Superior temporal gyrus (tissue), 1 donor: ENCODE data around the gene GPATCH4.
"Not testable (repeated sequence)": the region's sequence is repeated elsewhere in the genome, so short reads cannot be mapped to it uniquely, and the experiment has no call there.

Experiments
- DNase-seq: peaks from one replicate; pipeline ENCODE4 v3.0.0-alpha.2; 2016; ENCODE audit errors: extremely low spot score

GPATCH4 gene

GRCh38 chr1:156627313-156627880, 26.1 kb upstream of the GPATCH4 start:
- DNase-seq, result peak; percentile 82

- no peak for DNase-seq
These were observed 24.8 kb upstream of the GPATCH4 start for GRCh38 chr1:156626079-156626438.

GRCh38 chr1:156625436-156626078, 24.3 kb upstream of the GPATCH4 start:
- peak; percentile 86 for DNase-seq

- no peak for DNase-seq
These were observed 23.6 kb upstream of the GPATCH4 start for GRCh38 chr1:156624814-156625435.

DNA sequence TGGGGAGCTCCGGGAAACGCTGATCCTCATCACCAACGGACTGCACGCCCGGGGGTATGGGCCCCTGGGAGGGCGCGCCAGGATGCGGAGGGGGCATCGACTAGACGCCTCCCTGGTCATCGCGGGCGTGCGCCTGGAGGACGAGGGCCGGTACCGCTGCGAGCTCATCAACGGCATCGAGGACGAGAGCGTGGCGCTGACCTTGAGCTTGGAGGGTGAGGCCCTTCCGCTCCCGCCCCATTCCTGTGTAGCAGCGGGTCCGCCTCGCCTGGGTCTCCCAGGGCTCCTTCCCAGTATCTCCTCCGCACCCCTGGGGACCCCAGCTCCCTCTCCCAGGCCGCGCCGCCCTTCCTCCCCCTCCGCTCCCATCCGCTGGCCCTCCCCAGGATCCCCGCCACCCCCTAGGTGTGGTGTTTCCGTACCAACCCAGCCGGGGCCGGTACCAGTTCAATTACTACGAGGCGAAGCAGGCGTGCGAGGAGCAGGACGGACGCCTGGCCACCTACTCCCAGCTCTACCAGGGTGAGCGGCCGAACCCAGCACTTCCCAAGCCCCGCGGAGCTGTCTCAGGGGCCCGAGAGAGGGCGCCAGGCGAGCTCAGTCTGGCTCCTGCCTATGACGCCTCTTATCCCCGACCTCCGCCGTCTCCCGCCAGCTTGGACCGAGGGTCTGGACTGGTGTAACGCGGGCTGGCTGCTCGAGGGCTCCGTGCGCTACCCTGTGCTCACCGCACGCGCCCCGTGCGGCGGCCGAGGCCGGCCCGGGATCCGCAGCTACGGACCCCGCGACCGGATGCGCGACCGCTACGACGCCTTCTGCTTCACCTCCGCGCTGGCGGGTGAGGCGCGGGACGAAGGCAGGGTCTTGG, 22.9 kb upstream of the GPATCH4 start:
- DNase-seq, result peak; percentile 57

DNA sequence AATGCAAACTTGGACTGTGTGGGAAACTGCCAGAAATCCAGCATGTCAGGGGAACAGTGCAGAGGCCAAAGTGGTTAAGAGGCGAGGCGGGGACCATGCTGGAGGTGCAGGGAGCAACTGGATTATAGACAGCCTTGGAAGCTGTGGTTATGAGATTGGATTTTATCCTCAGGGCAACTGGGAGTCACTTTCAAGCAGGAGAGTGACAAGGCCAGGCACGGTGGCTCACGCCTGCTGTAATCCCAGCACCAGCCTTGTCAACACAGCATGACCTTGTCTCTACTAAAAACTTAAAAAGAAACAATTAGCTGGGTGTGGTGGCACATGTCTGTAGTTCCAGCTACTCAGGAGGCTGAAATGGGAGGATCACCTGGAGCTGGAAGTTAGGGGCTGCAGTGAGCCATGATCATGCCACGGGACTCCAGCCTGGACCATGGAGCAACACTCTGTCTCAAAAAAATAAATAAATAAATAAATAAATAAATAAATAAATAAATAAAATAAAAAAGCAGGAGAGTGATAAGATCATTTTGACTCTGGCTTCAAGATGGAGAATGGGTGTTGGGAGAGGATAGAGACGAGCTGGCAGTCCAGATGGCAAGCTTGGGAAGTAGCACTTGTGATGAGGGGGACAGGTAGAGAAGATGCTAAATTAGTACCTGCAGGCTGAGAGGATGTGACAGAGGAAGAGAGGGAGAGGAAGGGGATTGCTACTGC, 21.5 kb upstream of the GPATCH4 start:
- DNase-seq, result no peak

GRCh38 chr1:156619582-156619955, 18.3 kb upstream of the GPATCH4 start:
- DNase-seq, result no peak

DNA sequence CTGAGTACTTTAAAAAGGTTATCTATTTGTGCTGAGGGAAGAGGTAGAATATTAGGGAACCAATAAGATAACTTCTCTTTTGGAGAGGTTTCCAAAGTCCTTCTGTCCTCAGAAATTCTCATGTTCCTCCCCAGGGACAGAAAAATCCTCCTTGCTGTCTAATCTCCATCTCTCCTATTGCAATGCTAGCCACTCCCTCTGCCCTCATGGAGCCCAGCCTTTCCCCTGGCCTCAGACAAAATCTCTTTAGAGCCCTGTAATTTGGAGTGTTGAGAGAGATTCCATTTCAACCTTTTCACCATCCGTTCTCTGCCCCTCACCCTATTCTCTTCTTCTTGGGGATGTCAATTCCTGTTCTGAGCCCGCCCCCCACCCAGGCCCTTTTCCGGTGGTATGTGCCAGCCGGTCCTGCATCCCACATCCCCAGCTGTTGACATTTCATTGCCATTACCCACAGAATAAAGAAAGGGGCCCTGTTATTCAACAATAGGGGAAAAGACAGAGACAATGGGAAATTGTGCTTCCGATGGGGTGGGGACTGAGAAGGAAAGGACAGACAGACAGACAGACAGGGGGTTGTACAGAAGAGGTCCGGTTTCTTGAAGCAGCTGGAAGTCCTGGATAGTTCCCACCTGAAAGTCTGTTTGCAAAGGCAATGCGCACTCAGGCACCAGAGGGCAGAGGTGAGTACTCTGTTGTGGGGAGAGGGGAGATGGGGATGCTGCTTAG, 17.7 kb upstream of the GPATCH4 start, which contains the start of gene HAPLN2:
TSS of gene HAPLN2 (plus strand) at position 563 of the 729 bp plus-strand sequence. CDS start 4,076 bp downstream, outside the sequence.
- peak; percentile 82 for DNase-seq

DNA sequence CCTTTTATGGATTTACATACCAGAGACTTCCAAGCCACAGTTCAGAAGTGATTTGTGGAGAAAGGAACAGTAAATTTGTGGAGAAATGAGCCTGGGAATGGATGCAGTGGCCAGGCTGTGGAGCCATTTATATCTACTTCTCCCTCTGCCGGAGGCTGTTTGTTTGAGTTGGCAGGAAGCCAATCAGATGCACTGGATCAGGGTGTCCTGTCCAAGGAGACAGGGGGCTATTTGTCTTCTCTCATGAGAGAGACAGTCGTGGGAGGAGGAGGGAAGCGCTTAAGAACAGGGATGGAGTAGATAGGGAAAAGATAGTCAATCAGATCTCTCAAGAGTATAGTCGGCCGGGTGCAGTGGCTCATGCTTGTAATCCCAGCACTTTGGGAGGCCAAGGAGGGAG, 15.2 kb upstream of the GPATCH4 start:
- peak; percentile 97 for DNase-seq

DNA sequence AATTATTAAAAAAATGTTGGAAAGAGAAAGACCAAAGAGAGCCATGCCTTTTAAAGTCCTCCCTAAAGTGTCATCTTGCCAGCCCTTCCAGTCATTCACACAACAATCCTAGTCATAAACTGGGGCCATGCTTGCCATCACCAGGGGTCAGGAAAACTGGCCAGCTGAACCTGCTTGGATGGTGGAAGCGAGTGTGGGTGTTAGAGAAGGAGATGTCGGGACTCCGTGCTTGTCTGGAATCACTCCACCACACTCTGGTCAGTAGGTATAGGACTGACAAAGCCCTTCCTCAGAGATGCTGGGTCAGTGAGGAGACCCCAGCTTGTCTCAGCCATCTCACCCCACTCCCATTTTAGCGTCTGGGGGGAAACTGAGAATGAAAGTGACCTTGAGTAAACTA, 14.7 kb upstream of the GPATCH4 start:
- no peak for DNase-seq

GRCh38 chr1:156612666-156613065, 11.4 kb upstream of the GPATCH4 start:
- DNase-seq, result no peak

DNA sequence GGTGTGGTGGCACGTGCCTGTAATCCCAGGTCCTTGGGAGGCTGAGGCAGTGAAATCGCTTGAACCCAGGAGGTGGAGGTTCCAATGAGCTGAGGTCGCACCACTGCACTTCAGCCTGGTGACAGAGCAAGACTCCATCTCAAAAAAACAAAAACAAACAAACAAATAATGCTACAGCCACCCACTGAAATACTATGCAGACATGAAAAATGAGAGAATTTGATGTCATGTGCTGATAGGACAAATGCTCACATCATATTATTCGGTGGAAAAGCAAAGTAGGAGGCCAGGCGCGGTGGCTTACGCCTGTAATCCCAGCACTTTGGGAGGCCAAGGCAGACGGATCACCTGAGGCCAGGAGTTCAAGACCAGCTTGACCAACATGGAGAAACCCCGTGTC, 8.8 kb upstream of the GPATCH4 start:
- not testable (repeated sequence) for DNase-seq

- peak; percentile 51 for DNase-seq
These were observed 7.7 kb upstream of the GPATCH4 start for GRCh38 chr1:156608981-156609380.

DNA sequence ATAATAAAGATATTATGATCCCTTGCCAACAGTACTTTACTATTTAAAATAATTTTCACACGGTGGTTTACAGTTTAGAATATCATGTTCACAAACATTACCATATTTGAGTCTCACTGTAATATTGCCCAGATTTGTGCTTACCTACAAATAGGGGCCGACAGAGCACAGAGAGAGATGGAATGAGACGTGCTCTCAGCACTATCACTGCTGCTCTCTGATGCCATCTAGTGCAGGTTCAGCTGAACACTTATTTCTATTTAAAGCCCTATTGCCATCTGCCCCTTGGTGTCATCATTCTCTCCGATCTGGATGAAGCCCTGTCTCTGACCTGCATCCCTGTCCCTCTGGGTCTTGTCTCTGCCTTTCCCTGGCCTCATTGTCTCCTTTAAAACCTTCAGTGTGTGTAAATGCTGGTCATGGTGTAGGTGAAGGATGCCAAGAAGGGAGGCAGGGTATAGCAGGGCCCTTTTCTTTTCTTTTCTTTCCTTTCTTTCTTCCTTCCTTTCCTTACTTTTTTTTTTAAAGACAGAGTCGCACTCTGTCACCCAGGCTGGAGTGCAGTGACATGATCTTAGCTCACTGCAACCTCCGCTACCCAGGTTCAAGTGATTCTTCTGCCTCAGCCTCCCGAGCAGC, 6.9 kb upstream of the GPATCH4 start:
- peak; percentile 93 for DNase-seq

GRCh38 chr1:156607344-156607743, 6.1 kb upstream of the GPATCH4 start:
- not testable (repeated sequence) for DNase-seq

DNA sequence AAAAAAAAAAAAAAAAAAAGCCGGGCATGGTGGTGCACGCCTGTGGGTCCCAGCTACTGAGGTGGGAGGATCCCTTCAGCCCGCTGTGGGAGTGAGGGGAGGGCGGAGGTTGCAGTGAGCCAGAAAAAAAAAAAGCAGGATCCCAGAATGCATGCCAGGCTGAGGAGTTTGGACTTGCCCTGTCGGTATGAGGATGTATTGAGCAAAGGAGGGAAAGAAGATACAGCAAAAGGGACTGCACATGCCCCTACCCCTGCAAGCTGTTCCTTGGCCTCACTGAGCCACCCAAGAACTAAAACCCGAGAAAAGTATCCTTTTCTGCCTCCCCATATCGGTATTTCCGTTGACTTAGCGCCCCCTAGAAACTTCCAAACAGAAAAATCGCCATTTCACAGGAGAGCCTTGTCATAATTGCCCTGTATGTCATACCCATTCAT, 1.3 kb upstream of the GPATCH4 start:
- DNase-seq, result peak; percentile 55

GRCh38 chr1:156601892-156602291, 613 bp upstream of the GPATCH4 start:
- no peak for DNase-seq

GRCh38 chr1:156600733-156601121, 552 bp downstream of the GPATCH4 start:
- no peak for DNase-seq

- DNase-seq, result no peak
These were observed 1.5 kb downstream of the GPATCH4 start for GRCh38 chr1:156599811-156600210.

DNA sequence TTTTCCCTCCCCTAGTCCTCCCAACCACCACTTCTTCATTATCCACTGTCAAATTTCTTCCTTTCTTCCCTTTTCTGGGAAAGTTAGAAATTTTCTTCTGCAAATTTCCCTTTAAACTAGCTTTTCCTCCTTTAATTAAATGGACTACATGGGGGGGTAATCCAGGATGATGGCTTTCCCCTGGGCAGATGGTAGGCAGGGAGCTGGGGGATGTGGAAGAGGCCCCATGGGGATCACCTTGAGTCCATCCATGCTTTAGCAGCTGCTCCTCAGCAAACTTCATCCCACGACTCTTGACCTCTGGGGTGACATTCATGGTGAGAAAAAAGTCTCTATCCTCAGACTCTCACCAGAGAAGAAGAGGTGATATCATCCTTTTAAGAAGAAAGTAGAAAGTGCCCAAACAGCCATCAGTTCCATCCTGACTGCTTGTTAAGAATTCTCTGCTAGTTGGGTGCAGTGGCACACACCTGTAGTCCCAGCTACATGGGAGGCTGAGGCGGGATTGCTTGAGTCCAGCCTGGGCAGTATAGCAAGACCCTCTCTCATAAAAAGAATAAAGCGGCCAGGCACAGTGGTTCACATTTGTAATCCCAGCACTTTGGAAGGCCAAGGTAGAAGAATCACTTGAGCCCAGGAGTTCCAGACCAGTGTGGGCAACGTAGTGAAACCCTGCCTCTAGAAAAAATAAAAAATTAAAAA, 2.4 kb downstream of the GPATCH4 start:
- no peak for DNase-seq
